Measurements from ENCODE around the gene C14orf180.

- TF ChIP-seq, protein P1, sequence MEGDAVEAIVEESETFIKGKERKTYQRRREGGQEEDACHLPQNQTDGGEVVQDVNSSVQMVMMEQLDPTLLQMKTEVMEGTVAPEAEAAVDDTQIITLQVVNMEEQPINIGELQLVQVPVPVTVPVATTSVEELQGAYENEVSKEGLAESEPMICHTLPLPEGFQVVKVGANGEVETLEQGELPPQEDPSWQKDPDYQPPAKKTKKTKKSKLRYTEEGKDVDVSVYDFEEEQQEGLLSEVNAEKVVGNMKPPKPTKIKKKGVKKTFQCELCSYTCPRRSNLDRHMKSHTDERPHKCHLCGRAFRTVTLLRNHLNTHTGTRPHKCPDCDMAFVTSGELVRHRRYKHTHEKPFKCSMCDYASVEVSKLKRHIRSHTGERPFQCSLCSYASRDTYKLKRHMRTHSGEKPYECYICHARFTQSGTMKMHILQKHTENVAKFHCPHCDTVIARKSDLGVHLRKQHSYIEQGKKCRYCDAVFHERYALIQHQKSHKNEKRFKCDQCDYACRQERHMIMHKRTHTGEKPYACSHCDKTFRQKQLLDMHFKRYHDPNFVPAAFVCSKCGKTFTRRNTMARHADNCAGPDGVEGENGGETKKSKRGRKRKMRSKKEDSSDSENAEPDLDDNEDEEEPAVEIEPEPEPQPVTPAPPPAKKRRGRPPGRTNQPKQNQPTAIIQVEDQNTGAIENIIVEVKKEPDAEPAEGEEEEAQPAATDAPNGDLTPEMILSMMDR (optimal IDR thresholded peaks at IDR 0.05 in 1 of 3, IDR thresholded peaks at IDR 0.05 in 1 of 3, conservative IDR thresholded peaks at IDR 0.05 in 1 of 3; ENCODE audit: extremely low read depth in 1 of 3, insufficient read depth in 2 of 3, low read length in 3 of 3): no peak
- no peak for TF ChIP-seq EZH2 (IDR thresholded peaks at IDR 0.05; ENCODE audit: low read length)
Observed at GRCh38 chr14:104531421-104532190, 48.0 kb upstream of the C14orf180 start.
